ENCODE results near the gene AMELX.

AMELX gene

GRCh38 chrX:11293113-11293512, at the start of gene AMELX:
Gene AMELX (plus strand): TSS chrX:11293413. CDS start chrX:11294789, 1,376 bp downstream.
- peaks cover 4% of the 10 kb centered on the region; the same call in 1 of the 2 replicates for H3K27me3 ChIP-seq (ENCODE audit: control insufficient read depth, insufficient read depth, low read length)
- H3K36me3 ChIP-seq (ENCODE audit: control insufficient read depth, insufficient read depth, low read length), result no peaks in the 10 kb centered on the region
- H3K9me3 ChIP-seq (ENCODE audit: control insufficient read depth, insufficient read depth, low read length), result no peaks in the 10 kb centered on the region
- H3K4me1 ChIP-seq (ENCODE audit: control insufficient read depth, insufficient read depth, low read length), result no peaks in the 10 kb centered on the region
- no peak within 1 kb of the TSS for H3K27ac ChIP-seq (ENCODE audit: low read depth, low read length)
- H3K4me3 ChIP-seq (ENCODE audit: low read depth, low read length), result no peak within 1 kb of the TSS
- no peak within 1 kb of the TSS for H3K9ac ChIP-seq (ENCODE audit: low read depth, low read length)

GRCh38 chrX:11244636-11245035, 48.6 kb upstream of the AMELX start:
- no peaks in the 10 kb centered on the region for H3K9me3 ChIP-seq (ENCODE audit: control insufficient read depth, insufficient read depth, low read length)
- H3K27ac ChIP-seq (ENCODE audit: low read depth, low read length), result no peak overlapping the region
- peaks cover 4% of the 10 kb centered on the region; the same call in 1 of the 2 replicates for H3K27me3 ChIP-seq (ENCODE audit: control insufficient read depth, insufficient read depth, low read length)
- no peak overlapping the region for H3K9ac ChIP-seq (ENCODE audit: low read depth, low read length)
- H3K4me3 ChIP-seq (ENCODE audit: low read depth, low read length), result no peak overlapping the region
- H3K36me3 ChIP-seq (ENCODE audit: control insufficient read depth, insufficient read depth, low read length), result no peaks in the 10 kb centered on the region
- no peaks in the 10 kb centered on the region for H3K4me1 ChIP-seq (ENCODE audit: control insufficient read depth, insufficient read depth, low read length)

GRCh38 chrX:11254417-11255109, 38.6 kb upstream of the AMELX start:
- Histone ChIP-seq H3K4me1 (ENCODE audit: control insufficient read depth, insufficient read depth, low read length) (no peaks in the 10 kb centered on the region), H3K4me3 (ENCODE audit: low read depth, low read length) (no peak overlapping the region), H3K27ac (ENCODE audit: low read depth, low read length) (no peak overlapping the region), H3K27me3 (ENCODE audit: control insufficient read depth, insufficient read depth, low read length) (no peaks in the 10 kb centered on the region), H3K36me3 (ENCODE audit: control insufficient read depth, insufficient read depth, low read length) (no peaks in the 10 kb centered on the region), H3K9me3 (ENCODE audit: control insufficient read depth, insufficient read depth, low read length) (no peaks in the 10 kb centered on the region), H3K9ac (ENCODE audit: low read depth, low read length) (no peak overlapping the region)

GRCh38 chrX:11257290-11257689, 35.9 kb upstream of the AMELX start:
- Histone ChIP-seq H3K9me3 (ENCODE audit: control insufficient read depth, insufficient read depth, low read length) (no peaks in the 10 kb centered on the region), H3K27ac (ENCODE audit: low read depth, low read length) (no peak overlapping the region), H3K9ac (ENCODE audit: low read depth, low read length) (no peak overlapping the region), H3K36me3 (ENCODE audit: control insufficient read depth, insufficient read depth, low read length) (no peaks in the 10 kb centered on the region), H3K4me3 (ENCODE audit: low read depth, low read length) (no peak overlapping the region), H3K4me1 (ENCODE audit: control insufficient read depth, insufficient read depth, low read length) (no peaks in the 10 kb centered on the region), H3K27me3 (ENCODE audit: control insufficient read depth, insufficient read depth, low read length) (no peaks in the 10 kb centered on the region)

GRCh38 chrX:11257711-11258110, 35.5 kb upstream of the AMELX start:
- Histone ChIP-seq H3K36me3 (ENCODE audit: control insufficient read depth, insufficient read depth, low read length) (no peaks in the 10 kb centered on the region), H3K27me3 (ENCODE audit: control insufficient read depth, insufficient read depth, low read length) (no peaks in the 10 kb centered on the region)

GRCh38 chrX:11259437-11259836, 33.8 kb upstream of the AMELX start:
- H3K27me3 ChIP-seq (ENCODE audit: control insufficient read depth, insufficient read depth, low read length), result no peaks in the 10 kb centered on the region

More at GRCh38 chrX:11257711-11258110, 35.5 kb upstream of the AMELX start:
- Histone ChIP-seq H3K4me3 (ENCODE audit: low read depth, low read length) (no peak overlapping the region), H3K27ac (ENCODE audit: low read depth, low read length) (no peak overlapping the region), H3K9ac (ENCODE audit: low read depth, low read length) (no peak overlapping the region), H3K9me3 (ENCODE audit: control insufficient read depth, insufficient read depth, low read length) (no peaks in the 10 kb centered on the region), H3K4me1 (ENCODE audit: control insufficient read depth, insufficient read depth, low read length) (no peaks in the 10 kb centered on the region)

GRCh38 chrX:11261260-11261659, 32.0 kb upstream of the AMELX start:
- Histone ChIP-seq H3K27me3 (ENCODE audit: control insufficient read depth, insufficient read depth, low read length) (no peaks in the 10 kb centered on the region), H3K4me1 (ENCODE audit: control insufficient read depth, insufficient read depth, low read length) (no peaks in the 10 kb centered on the region)

More at GRCh38 chrX:11259437-11259836, 33.8 kb upstream of the AMELX start:
- H3K36me3 ChIP-seq (ENCODE audit: control insufficient read depth, insufficient read depth, low read length), result no peaks in the 10 kb centered on the region
- no peak overlapping the region for H3K27ac ChIP-seq (ENCODE audit: low read depth, low read length)
- H3K9ac ChIP-seq (ENCODE audit: low read depth, low read length), result no peak overlapping the region
- no peaks in the 10 kb centered on the region for H3K4me1 ChIP-seq (ENCODE audit: control insufficient read depth, insufficient read depth, low read length)
- H3K4me3 ChIP-seq (ENCODE audit: low read depth, low read length), result no peak overlapping the region
- H3K9me3 ChIP-seq (ENCODE audit: control insufficient read depth, insufficient read depth, low read length), result no peaks in the 10 kb centered on the region

GRCh38 chrX:11264925-11265324, 28.3 kb upstream of the AMELX start:
- no peaks in the 10 kb centered on the region for H3K9me3 ChIP-seq (ENCODE audit: control insufficient read depth, insufficient read depth, low read length)
- no peak overlapping the region for H3K9ac ChIP-seq (ENCODE audit: low read depth, low read length)
- H3K4me1 ChIP-seq (ENCODE audit: control insufficient read depth, insufficient read depth, low read length), result no peaks in the 10 kb centered on the region
- H3K27me3 ChIP-seq (ENCODE audit: control insufficient read depth, insufficient read depth, low read length), result no peaks in the 10 kb centered on the region
- no peak overlapping the region for H3K4me3 ChIP-seq (ENCODE audit: low read depth, low read length)
- no peak overlapping the region for H3K27ac ChIP-seq (ENCODE audit: low read depth, low read length)
- H3K36me3 ChIP-seq (ENCODE audit: control insufficient read depth, insufficient read depth, low read length), result no peaks in the 10 kb centered on the region

More at GRCh38 chrX:11261260-11261659, 32.0 kb upstream of the AMELX start:
- Histone ChIP-seq H3K9me3 (ENCODE audit: control insufficient read depth, insufficient read depth, low read length) (no peaks in the 10 kb centered on the region), H3K27ac (ENCODE audit: low read depth, low read length) (no peak overlapping the region), H3K9ac (ENCODE audit: low read depth, low read length) (no peak overlapping the region), H3K4me3 (ENCODE audit: low read depth, low read length) (no peak overlapping the region), H3K36me3 (ENCODE audit: control insufficient read depth, insufficient read depth, low read length) (no peaks in the 10 kb centered on the region)

- no peaks in the 10 kb centered on the region for H3K36me3 ChIP-seq (ENCODE audit: control insufficient read depth, insufficient read depth, low read length)
- H3K27ac ChIP-seq (ENCODE audit: low read depth, low read length), result no peak overlapping the region
- H3K4me3 ChIP-seq (ENCODE audit: low read depth, low read length), result no peak overlapping the region
- no peak overlapping the region for H3K9ac ChIP-seq (ENCODE audit: low read depth, low read length)
- no peaks in the 10 kb centered on the region for H3K9me3 ChIP-seq (ENCODE audit: control insufficient read depth, insufficient read depth, low read length)
- no peaks in the 10 kb centered on the region for H3K4me1 ChIP-seq (ENCODE audit: control insufficient read depth, insufficient read depth, low read length)
- no peaks in the 10 kb centered on the region for H3K27me3 ChIP-seq (ENCODE audit: control insufficient read depth, insufficient read depth, low read length)
Measured at GRCh38 chrX:11265352-11265751, 27.9 kb upstream of the AMELX start.

GRCh38 chrX:11266573-11267003, 26.6 kb upstream of the AMELX start:
- Histone ChIP-seq H3K27me3 (ENCODE audit: control insufficient read depth, insufficient read depth, low read length) (no peaks in the 10 kb centered on the region), H3K4me3 (ENCODE audit: low read depth, low read length) (no peak overlapping the region), H3K4me1 (ENCODE audit: control insufficient read depth, insufficient read depth, low read length) (no peaks in the 10 kb centered on the region), H3K9ac (ENCODE audit: low read depth, low read length) (no peak overlapping the region), H3K9me3 (ENCODE audit: control insufficient read depth, insufficient read depth, low read length) (no peaks in the 10 kb centered on the region), H3K36me3 (ENCODE audit: control insufficient read depth, insufficient read depth, low read length) (no peaks in the 10 kb centered on the region), H3K27ac (ENCODE audit: low read depth, low read length) (no peak overlapping the region)

GRCh38 chrX:11267425-11267824, 25.8 kb upstream of the AMELX start:
- Histone ChIP-seq H3K36me3 (ENCODE audit: control insufficient read depth, insufficient read depth, low read length) (no peaks in the 10 kb centered on the region), H3K4me3 (ENCODE audit: low read depth, low read length) (no peak overlapping the region), H3K9ac (ENCODE audit: low read depth, low read length) (no peak overlapping the region), H3K9me3 (ENCODE audit: control insufficient read depth, insufficient read depth, low read length) (no peaks in the 10 kb centered on the region), H3K27ac (ENCODE audit: low read depth, low read length) (no peak overlapping the region), H3K27me3 (ENCODE audit: control insufficient read depth, insufficient read depth, low read length) (no peaks in the 10 kb centered on the region), H3K4me1 (ENCODE audit: control insufficient read depth, insufficient read depth, low read length) (no peaks in the 10 kb centered on the region)
